Liver (tissue), 9 donors: ENCODE results near the gene C1orf21. TPM values are rescaled to one million over a fixed set of nuclear protein-coding genes. Genes with fewer than 3 reads are reported as not detected.

Experiments used
- DNase-seq: peaks from one replicate; pipeline ENCODE4 v3.0.0-alpha.2; 2017; ENCODE audit warnings: low spot score
- H3K27ac ChIP-seq, 2 donors: one replicate each; pipeline ENCODE4 v1.7.0; 2013; ENCODE audit warnings: inconsistent platforms in 2 of 2, low read length in 2 of 2, control low read depth in 1 of 2, low read depth in 1 of 2, mild to moderate bottlenecking in 1 of 2
- H3K27me3 ChIP-seq, 4 donors: one replicate each; pipeline versions ENCODE4 v1.6.1 to v1.7.0; 2013; ENCODE audit warnings: low read length in 3 of 4, inconsistent platforms in 1 of 4, mild to moderate bottlenecking in 1 of 4, moderate library complexity in 1 of 4; ENCODE audit not compliant: control insufficient read depth in 4 of 4, insufficient read depth in 4 of 4
- H3K36me3 ChIP-seq, 4 donors: one replicate each; pipeline versions ENCODE4 v1.6.1 to v1.7.0; 2013; ENCODE audit warnings: low read length in 3 of 4, mild to moderate bottlenecking in 3 of 4, low read depth in 1 of 4, moderate library complexity in 1 of 4; ENCODE audit not compliant: control insufficient read depth in 4 of 4, insufficient read depth in 3 of 4
- H3K4me1 ChIP-seq, 4 donors: one replicate each; pipeline versions ENCODE4 v1.6.1 to v1.7.0; 2013; ENCODE audit warnings: low read length in 3 of 4, mild to moderate bottlenecking in 3 of 4, moderate library complexity in 1 of 4; ENCODE audit not compliant: control insufficient read depth in 4 of 4, insufficient read depth in 4 of 4
- H3K4me3 ChIP-seq, 3 donors: one replicate each; pipeline versions ENCODE4 v1.6.1 to v1.7.0; 2013; ENCODE audit warnings: low read length in 3 of 3, control low read depth in 1 of 3, low read depth in 1 of 3, mild to moderate bottlenecking in 1 of 3
- H3K9ac ChIP-seq, 2 donors: one replicate each; pipeline ENCODE4 v1.7.0; 2013; ENCODE audit warnings: low read length in 2 of 2, mild to moderate bottlenecking in 2 of 2, moderate library complexity in 2 of 2, control low read depth in 1 of 2, low read depth in 1 of 2
- H3K9me3 ChIP-seq, 4 donors: one replicate each; pipeline versions ENCODE4 v1.6.1 to v1.7.0; 2013; ENCODE audit warnings: low read length in 3 of 4; ENCODE audit not compliant: control insufficient read depth in 4 of 4
- EGR1 ChIP-seq, 2 donors: IDR thresholded peaks; 2 replicates each; pipeline ENCODE4 v1.6.1; 2016 to 2018; ENCODE audit warnings: antibody characterized with exemption in 2 of 2, low read depth in 2 of 2
- FOXA2 ChIP-seq: IDR thresholded peaks from 2 replicates; pipeline ENCODE4 v1.6.1; 2016; ENCODE audit warnings: antibody characterized with exemption
- NR2F2 ChIP-seq: IDR thresholded peaks from 2 replicates; pipeline ENCODE4 v1.6.1; 2016; ENCODE audit warnings: antibody characterized with exemption
- RXRA ChIP-seq, 2 donors: IDR thresholded peaks; 2 replicates each; pipeline ENCODE4 v1.6.1; 2017 to 2018; ENCODE audit warnings: antibody characterized with exemption in 2 of 2, mild to moderate bottlenecking in 1 of 2
- SP1 ChIP-seq: IDR thresholded peaks from 2 replicates; pipeline ENCODE4 v1.6.1; 2018; ENCODE audit warnings: antibody characterized with exemption, mild to moderate bottlenecking
- TAF1 ChIP-seq: conservative IDR thresholded peaks from 2 replicates; pipeline ENCODE4 v1.6.1; 2016; ENCODE audit warnings: antibody characterized with exemption, mild to moderate bottlenecking
- WGBS: extraction: QIAGEN DNeasy Blood & Tissue Kit; methylation state at CpG from one replicate; pipeline ENCODE4 v1.1.7; 2013; 5-methylcytosine and 5-hydroxymethylcytosine counted together
- polyA plus RNA-seq, 2 donors: library from polyadenylated mRNA; stranded (reverse) in 1 of 2; unstranded in 1 of 2; fragments of 200-250 nt in 1 of 2; fragments of >200 nt in 1 of 2; fragmentation: Nextera tagmentation in 1 of 2; extraction: Ambion mirVana in 1 of 2; gene quantifications; one replicate each; pipeline versions ENCODE4 v1.2.1 to v1.2.3, GENCODE V29; 2013 to 2015
- total RNA-seq, 2 donors: library from RNA; depleted of rRNA; stranded (reverse); fragments of >200 nt; gene quantifications; one replicate each; pipeline ENCODE4 v1.2.3, GENCODE V29; 2014
- TF ChIP-seq, protein P1 (sequence below): fragments of 150-350 bp; IDR thresholded peaks from 2 replicates; pipeline ENCODE4 v1.5.1; 2017; ENCODE audit warnings: improper control_type of control experiment, low read depth, low read length; ENCODE audit not compliant: missing input control
- TF ChIP-seq, protein P2 (sequence below): IDR thresholded peaks from 2 replicates; pipeline ENCODE4 v1.6.1; 2016; ENCODE audit warnings: antibody characterized with exemption, mild to moderate bottlenecking
- TF ChIP-seq, protein P3 (sequence below): IDR thresholded peaks from 2 replicates; pipeline ENCODE4 v1.6.1; 2016; ENCODE audit warnings: antibody characterized with exemption
- TF ChIP-seq, protein P4 (sequence below): IDR thresholded peaks from 2 replicates; pipeline ENCODE4 v1.6.1; 2016; ENCODE audit warnings: antibody characterized with exemption
- donor health status: healthy.
- donor health status: healthy.
- donor health status: healthy.
- donor health status: healthy.
- donor health status: healthy.

C1orf21 gene
- total and polyA plus RNA-seq, 4 donors: 2.3 to 21.3 (median 13.4) TPM

DNA sequence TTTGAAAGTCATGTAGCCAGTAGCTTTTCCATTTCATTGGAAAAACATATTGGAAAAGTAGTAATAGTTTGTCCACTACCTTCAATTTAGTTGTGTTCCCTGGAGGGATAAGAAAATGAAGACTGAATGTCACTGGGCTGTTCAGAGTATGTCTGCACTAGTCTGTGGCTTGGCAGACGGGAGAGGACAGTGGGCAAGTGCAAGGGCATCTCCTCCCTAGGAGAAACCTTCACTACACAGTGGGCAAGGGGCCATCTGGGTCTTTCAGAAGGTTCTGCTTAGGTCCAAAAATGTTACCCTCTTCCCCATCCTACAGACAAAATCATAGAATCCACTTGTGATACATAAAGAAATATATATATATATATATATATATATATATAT is 118.1 kb downstream of the C1orf21 start:
- Histone ChIP-seq H3K27ac (no peak overlapping the region), H3K4me3 (no peak overlapping the region), H3K27me3 (no peaks in the 10 kb centered on the region), H3K36me3 (no peaks in the 10 kb centered on the region), H3K9ac (no peak overlapping the region), H3K9me3 (no peaks in the 10 kb centered on the region), H3K4me1 (no peaks in the 10 kb centered on the region)
- 93% methylated on average over 1 of the region's 1 CpG for WGBS
- TF ChIP-seq, protein P1, sequence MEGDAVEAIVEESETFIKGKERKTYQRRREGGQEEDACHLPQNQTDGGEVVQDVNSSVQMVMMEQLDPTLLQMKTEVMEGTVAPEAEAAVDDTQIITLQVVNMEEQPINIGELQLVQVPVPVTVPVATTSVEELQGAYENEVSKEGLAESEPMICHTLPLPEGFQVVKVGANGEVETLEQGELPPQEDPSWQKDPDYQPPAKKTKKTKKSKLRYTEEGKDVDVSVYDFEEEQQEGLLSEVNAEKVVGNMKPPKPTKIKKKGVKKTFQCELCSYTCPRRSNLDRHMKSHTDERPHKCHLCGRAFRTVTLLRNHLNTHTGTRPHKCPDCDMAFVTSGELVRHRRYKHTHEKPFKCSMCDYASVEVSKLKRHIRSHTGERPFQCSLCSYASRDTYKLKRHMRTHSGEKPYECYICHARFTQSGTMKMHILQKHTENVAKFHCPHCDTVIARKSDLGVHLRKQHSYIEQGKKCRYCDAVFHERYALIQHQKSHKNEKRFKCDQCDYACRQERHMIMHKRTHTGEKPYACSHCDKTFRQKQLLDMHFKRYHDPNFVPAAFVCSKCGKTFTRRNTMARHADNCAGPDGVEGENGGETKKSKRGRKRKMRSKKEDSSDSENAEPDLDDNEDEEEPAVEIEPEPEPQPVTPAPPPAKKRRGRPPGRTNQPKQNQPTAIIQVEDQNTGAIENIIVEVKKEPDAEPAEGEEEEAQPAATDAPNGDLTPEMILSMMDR: no peak
- TF ChIP-seq, protein P2, sequence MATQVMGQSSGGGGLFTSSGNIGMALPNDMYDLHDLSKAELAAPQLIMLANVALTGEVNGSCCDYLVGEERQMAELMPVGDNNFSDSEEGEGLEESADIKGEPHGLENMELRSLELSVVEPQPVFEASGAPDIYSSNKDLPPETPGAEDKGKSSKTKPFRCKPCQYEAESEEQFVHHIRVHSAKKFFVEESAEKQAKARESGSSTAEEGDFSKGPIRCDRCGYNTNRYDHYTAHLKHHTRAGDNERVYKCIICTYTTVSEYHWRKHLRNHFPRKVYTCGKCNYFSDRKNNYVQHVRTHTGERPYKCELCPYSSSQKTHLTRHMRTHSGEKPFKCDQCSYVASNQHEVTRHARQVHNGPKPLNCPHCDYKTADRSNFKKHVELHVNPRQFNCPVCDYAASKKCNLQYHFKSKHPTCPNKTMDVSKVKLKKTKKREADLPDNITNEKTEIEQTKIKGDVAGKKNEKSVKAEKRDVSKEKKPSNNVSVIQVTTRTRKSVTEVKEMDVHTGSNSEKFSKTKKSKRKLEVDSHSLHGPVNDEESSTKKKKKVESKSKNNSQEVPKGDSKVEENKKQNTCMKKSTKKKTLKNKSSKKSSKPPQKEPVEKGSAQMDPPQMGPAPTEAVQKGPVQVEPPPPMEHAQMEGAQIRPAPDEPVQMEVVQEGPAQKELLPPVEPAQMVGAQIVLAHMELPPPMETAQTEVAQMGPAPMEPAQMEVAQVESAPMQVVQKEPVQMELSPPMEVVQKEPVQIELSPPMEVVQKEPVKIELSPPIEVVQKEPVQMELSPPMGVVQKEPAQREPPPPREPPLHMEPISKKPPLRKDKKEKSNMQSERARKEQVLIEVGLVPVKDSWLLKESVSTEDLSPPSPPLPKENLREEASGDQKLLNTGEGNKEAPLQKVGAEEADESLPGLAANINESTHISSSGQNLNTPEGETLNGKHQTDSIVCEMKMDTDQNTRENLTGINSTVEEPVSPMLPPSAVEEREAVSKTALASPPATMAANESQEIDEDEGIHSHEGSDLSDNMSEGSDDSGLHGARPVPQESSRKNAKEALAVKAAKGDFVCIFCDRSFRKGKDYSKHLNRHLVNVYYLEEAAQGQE: no peak
- TF ChIP-seq SP1 (no peak), RXRA (IDR thresholded peaks at IDR 0.05) (no peak), FOXA2 (no peak)
- DNase-seq: no peak

DNA sequence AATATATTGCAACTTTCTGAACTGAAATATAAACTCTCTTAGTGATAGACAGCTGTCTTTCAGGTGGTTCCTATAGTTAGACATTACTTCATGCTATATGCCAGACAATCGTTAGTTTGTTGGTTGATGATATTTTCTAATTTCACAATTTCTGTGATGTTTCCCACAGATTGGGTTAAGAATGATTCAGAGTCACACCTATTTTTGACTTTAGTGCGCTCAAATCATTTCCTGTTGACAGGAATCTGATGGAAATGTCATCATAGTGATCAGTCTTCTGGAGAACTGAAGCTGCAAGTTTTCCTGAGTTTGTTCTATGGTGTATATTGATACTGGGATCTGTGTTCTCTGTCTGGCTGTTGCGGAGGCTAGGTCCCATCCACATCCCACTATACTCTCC is 119.7 kb downstream of the C1orf21 start:
- H3K36me3 ChIP-seq: no peaks in the 10 kb centered on the region
- no peaks in the 10 kb centered on the region for H3K4me1 ChIP-seq
- 89% methylated on average over 3 of the region's 3 CpGs for WGBS
- no peak overlapping the region for H3K9ac ChIP-seq
- H3K4me3 ChIP-seq: no peak overlapping the region
- no peaks in the 10 kb centered on the region for H3K9me3 ChIP-seq
- H3K27ac ChIP-seq: no peak overlapping the region
- TF ChIP-seq TAF1 (no peak), EGR1 (IDR thresholded peaks at IDR 0.05; ENCODE audit: low read depth in 2 of 2) (no peak), NR2F2 (no peak), SP1 (no peak)
- TF ChIP-seq, protein P3, sequence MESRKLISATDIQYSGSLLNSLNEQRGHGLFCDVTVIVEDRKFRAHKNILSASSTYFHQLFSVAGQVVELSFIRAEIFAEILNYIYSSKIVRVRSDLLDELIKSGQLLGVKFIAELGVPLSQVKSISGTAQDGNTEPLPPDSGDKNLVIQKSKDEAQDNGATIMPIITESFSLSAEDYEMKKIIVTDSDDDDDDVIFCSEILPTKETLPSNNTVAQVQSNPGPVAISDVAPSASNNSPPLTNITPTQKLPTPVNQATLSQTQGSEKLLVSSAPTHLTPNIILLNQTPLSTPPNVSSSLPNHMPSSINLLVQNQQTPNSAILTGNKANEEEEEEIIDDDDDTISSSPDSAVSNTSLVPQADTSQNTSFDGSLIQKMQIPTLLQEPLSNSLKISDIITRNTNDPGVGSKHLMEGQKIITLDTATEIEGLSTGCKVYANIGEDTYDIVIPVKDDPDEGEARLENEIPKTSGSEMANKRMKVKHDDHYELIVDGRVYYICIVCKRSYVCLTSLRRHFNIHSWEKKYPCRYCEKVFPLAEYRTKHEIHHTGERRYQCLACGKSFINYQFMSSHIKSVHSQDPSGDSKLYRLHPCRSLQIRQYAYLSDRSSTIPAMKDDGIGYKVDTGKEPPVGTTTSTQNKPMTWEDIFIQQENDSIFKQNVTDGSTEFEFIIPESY: no peak
- TF ChIP-seq, protein P2: no peak
- TF ChIP-seq, protein P4, sequence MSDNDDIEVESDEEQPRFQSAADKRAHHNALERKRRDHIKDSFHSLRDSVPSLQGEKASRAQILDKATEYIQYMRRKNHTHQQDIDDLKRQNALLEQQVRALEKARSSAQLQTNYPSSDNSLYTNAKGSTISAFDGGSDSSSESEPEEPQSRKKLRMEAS: no peak
- no peaks in the 10 kb centered on the region for H3K27me3 ChIP-seq
- no peak for DNase-seq
